Measurements from ENCODE around the gene EIF4B. TPM values are rescaled to one million over a fixed set of nuclear protein-coding genes. Genes with fewer than 3 reads are reported as not detected.

The EIF4B gene
- total RNA-seq, 4 donors from 2014 or later = 400 to 648 (median 576) TPM

- WGBS = 31% methylated on average over 8 of the region's 11 CpGs
- peak in 1 of 3 experiments; percentile 24 for TF ChIP-seq CTCF (IDR thresholded peaks at IDR 0.05)
- no peak for TF ChIP-seq EP300 (IDR thresholded peaks at IDR 0.05)
- TF ChIP-seq POLR2AphosphoS5 (IDR thresholded peaks at IDR 0.05) = peak in 1 of 2 donors; percentile 91
- TF ChIP-seq POLR2A (IDR thresholded peaks at IDR 0.05; ENCODE audit: low read depth) = no peak
- Histone ChIP-seq H3K27ac (replicated peaks in 1 of 4) (peak overlapping the region; percentile 97 to 99 (median 98)), H3K9me3 (no peaks in the 10 kb centered on the region), H3K27me3 (no peaks in the 10 kb centered on the region), H3K36me3 (peaks cover 6 to 54% (median 30%) of the 10 kb centered on the region in 4 donors), H3K4me1 (peaks cover 69 to 100% (median 94%) of the 10 kb centered on the region in 4 donors), H3K4me3 (peak overlapping the region; percentile 76 to 82 (median 79))
- intact Hi-C loops (cut with DNase I) = no loop called here
- no peak for DNase-seq (ENCODE audit: extremely low spot score)
Observed at GRCh38 chr12:53052419-53053217, 46.4 kb downstream of the EIF4B start.

GRCh38 chr12:53053218-53054111, 47.2 kb downstream of the EIF4B start:
- intact Hi-C loops (cut with DNase I) = no loop called here
- H3K4me3 ChIP-seq = peak overlapping the region; percentile 76 to 82 (median 79)
- WGBS = 48% methylated on average over 16 of the region's 16 CpGs
- TF ChIP-seq POLR2AphosphoS5 (IDR thresholded peaks at IDR 0.05) (peak in 1 of 2 donors; percentile 28), EP300 (IDR thresholded peaks at IDR 0.05) (no peak), POLR2A (IDR thresholded peaks at IDR 0.05; ENCODE audit: low read depth) (no peak), CTCF (IDR thresholded peaks at IDR 0.05) (peak; percentile 45 to 71 (median 66))
- no peaks in the 10 kb centered on the region for H3K9me3 ChIP-seq
- no peak for DNase-seq (ENCODE audit: extremely low spot score)
- no peaks in the 10 kb centered on the region for H3K27me3 ChIP-seq
- peak overlapping the region; percentile 97 to 99 (median 98) for H3K27ac ChIP-seq (replicated peaks in 1 of 4)
- peaks cover 66 to 96% (median 94%) of the 10 kb centered on the region in 4 donors for H3K4me1 ChIP-seq
- H3K36me3 ChIP-seq = peaks cover 11 to 63% (median 38%) of the 10 kb centered on the region in 4 donors

GRCh38 chr12:53054112-53054878, 48.0 kb downstream of the EIF4B start:
- H3K4me1 ChIP-seq = peaks cover 62 to 96% (median 94%) of the 10 kb centered on the region in 4 donors
- H3K36me3 ChIP-seq = peaks cover 11 to 71% (median 46%) of the 10 kb centered on the region in 4 donors
- 19% methylated on average over 22 of the region's 48 CpGs for WGBS

More at GRCh38 chr12:53054112-53054878, 48.0 kb downstream of the EIF4B start:
- peak overlapping the region; percentile 97 to 99 (median 98) for H3K27ac ChIP-seq (replicated peaks in 1 of 4)
- H3K4me3 ChIP-seq = peak overlapping the region; percentile 76 to 82 (median 79)
- no peaks in the 10 kb centered on the region for H3K9me3 ChIP-seq
- peak; percentile 99 for DNase-seq (ENCODE audit: extremely low spot score)
- TF ChIP-seq CTCF (IDR thresholded peaks at IDR 0.05) (no peak), POLR2A (IDR thresholded peaks at IDR 0.05; ENCODE audit: low read depth) (peak; percentile 70), EP300 (IDR thresholded peaks at IDR 0.05) (no peak), POLR2AphosphoS5 (IDR thresholded peaks at IDR 0.05) (peak in 1 of 2 donors; percentile 85)
- H3K27me3 ChIP-seq = no peaks in the 10 kb centered on the region
- intact Hi-C loops (cut with DNase I) = no loop called here

Data from esophagus muscularis mucosa (tissue), 4 donors.